Measurements from ENCODE around the gene IKZF5. TPM values are rescaled to one million over a fixed set of nuclear protein-coding genes. Genes with fewer than 3 reads are reported as not detected.

Gene IKZF5
- total RNA-seq, 2 experiments from 2014 or later, result 3.7 to 15.8 TPM

DNA sequence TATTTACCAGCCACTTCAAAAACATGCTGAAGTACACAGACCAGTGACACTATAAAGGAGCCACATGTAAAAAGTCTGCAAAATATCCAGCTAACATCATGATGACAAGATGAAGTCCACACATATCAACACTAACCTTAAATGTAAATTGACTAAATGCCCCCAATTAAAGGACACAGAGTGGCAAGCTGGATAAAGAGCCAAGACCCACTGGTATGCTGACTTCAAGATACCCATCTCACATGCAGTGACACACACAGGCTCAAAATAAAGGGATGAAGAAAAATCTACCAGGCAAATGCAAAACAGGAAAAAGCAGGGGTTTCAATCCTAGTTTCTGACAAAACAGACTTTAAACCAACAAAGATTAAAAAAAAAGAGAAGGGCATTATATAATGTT, 41.7 kb downstream of the IKZF5 start:
- Histone ChIP-seq H3K4me2 (ENCODE audit: low read length) (no peak overlapping the region), H3K79me2 (ENCODE audit: insufficient read depth, low read depth, low read length) (no peaks in the 10 kb centered on the region), H3K4me3 (ENCODE audit: low read depth, low read length, poor library complexity, severe bottlenecking) (no peak overlapping the region), H3K9me3 (ENCODE audit: low read length) (no peaks in the 10 kb centered on the region), H2AFZ (ENCODE audit: low read length) (no peak overlapping the region), H4K20me1 (ENCODE audit: insufficient read depth, low read length) (no peaks in the 10 kb centered on the region), H3K27ac (ENCODE audit: low read depth, low read length, poor library complexity, severe bottlenecking) (no peak overlapping the region), H3K9me2 (ENCODE audit: insufficient read depth, low read length) (no peaks in the 10 kb centered on the region), H3K36me3 (ENCODE audit: insufficient read depth, low read length) (no peaks in the 10 kb centered on the region), H3K4me1 (ENCODE audit: insufficient read depth, low read length, poor library complexity, severe bottlenecking) (no peaks in the 10 kb centered on the region)
- ChIA-PET CTCF (ENCODE audit: unreplicated experiment) (no interaction called here), POLR2A (no interaction called here)
- DNase-seq (ENCODE audit: low spot score), result no peak
- TF ChIP-seq, protein P1, sequence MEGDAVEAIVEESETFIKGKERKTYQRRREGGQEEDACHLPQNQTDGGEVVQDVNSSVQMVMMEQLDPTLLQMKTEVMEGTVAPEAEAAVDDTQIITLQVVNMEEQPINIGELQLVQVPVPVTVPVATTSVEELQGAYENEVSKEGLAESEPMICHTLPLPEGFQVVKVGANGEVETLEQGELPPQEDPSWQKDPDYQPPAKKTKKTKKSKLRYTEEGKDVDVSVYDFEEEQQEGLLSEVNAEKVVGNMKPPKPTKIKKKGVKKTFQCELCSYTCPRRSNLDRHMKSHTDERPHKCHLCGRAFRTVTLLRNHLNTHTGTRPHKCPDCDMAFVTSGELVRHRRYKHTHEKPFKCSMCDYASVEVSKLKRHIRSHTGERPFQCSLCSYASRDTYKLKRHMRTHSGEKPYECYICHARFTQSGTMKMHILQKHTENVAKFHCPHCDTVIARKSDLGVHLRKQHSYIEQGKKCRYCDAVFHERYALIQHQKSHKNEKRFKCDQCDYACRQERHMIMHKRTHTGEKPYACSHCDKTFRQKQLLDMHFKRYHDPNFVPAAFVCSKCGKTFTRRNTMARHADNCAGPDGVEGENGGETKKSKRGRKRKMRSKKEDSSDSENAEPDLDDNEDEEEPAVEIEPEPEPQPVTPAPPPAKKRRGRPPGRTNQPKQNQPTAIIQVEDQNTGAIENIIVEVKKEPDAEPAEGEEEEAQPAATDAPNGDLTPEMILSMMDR (conservative IDR thresholded peaks at IDR 0.05; ENCODE audit: low read length), result no peak
- no peak for TF ChIP-seq EZH2phosphoT487 (IDR thresholded peaks at IDR 0.05; ENCODE audit: borderline replicate concordance, low read depth, low read length)
- no TSS peak for BruUV-seq (replicated peaks)
- intact Hi-C loops (cut with micrococcal nuclease; ENCODE audit: unreplicated experiment), result no loop called here

DNA sequence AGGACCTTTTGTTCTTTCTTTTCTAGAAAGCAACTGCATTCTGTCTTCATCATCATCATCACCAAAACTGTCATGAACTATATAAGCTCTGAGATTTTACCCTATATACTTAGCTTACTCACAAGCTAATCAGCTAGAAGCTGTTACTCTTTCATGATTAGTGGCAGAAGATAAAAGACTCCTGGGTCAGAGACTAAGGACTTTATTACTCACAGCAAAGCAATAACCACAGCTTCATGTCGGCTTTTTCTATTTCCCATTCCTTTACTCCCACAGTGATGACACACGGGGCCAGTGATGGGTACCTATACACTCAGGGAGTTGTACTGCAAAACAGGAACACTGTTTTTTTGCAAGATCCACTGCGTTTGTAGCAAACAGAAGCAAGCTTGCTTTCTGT, 46.2 kb downstream of the IKZF5 start:
- H3K4me1 ChIP-seq (ENCODE audit: insufficient read depth, low read length, poor library complexity, severe bottlenecking), result no peaks in the 10 kb centered on the region
- CTCF ChIA-PET (ENCODE audit: unreplicated experiment), result no interaction called here
- no TSS peak for BruUV-seq (replicated peaks)

GRCh38 chr10:122957474-122957873, 51.1 kb downstream of the IKZF5 start:
- POLR2A ChIA-PET, result no interaction called here
- BruUV-seq (replicated peaks), result no TSS peak

More for the DNA sequence above, 46.2 kb downstream of the IKZF5 start:
- Histone ChIP-seq H3K9me3 (ENCODE audit: low read length) (no peaks in the 10 kb centered on the region), H3K9me2 (ENCODE audit: insufficient read depth, low read length) (peaks cover 3% of the 10 kb centered on the region; the same call in 1 of the 2 replicates), H3K79me2 (ENCODE audit: insufficient read depth, low read depth, low read length) (no peaks in the 10 kb centered on the region), H3K4me2 (ENCODE audit: low read length) (no peak overlapping the region), H3K27ac (ENCODE audit: low read depth, low read length, poor library complexity, severe bottlenecking) (no peak overlapping the region), H3K4me3 (ENCODE audit: low read depth, low read length, poor library complexity, severe bottlenecking) (no peak overlapping the region), H4K20me1 (ENCODE audit: insufficient read depth, low read length) (no peaks in the 10 kb centered on the region), H2AFZ (ENCODE audit: low read length) (no peak overlapping the region), H3K36me3 (ENCODE audit: insufficient read depth, low read length) (no peaks in the 10 kb centered on the region)
- POLR2A ChIA-PET, result interaction anchor here (0.5 to 0.7 kb wide), 2 partner anchors 10 to 64 kb away, joined by 3 read pairs; no protein-coding TSS in a partner anchor
- intact Hi-C loops (cut with micrococcal nuclease; ENCODE audit: unreplicated experiment), result no loop called here
- no peak for DNase-seq (ENCODE audit: low spot score)
- TF ChIP-seq EZH2phosphoT487 (IDR thresholded peaks at IDR 0.05; ENCODE audit: borderline replicate concordance, low read depth, low read length), result no peak
- TF ChIP-seq, protein P1 (conservative IDR thresholded peaks at IDR 0.05; ENCODE audit: low read length), result no peak

More at GRCh38 chr10:122957474-122957873, 51.1 kb downstream of the IKZF5 start:
- no peak overlapping the region for H3K4me3 ChIP-seq (ENCODE audit: low read depth, low read length, poor library complexity, severe bottlenecking)
- H3K36me3 ChIP-seq (ENCODE audit: insufficient read depth, low read length), result no peaks in the 10 kb centered on the region
- H3K79me2 ChIP-seq (ENCODE audit: insufficient read depth, low read depth, low read length), result no peaks in the 10 kb centered on the region
- no peaks in the 10 kb centered on the region for H3K9me3 ChIP-seq (ENCODE audit: low read length)
- no peak overlapping the region for H3K27ac ChIP-seq (ENCODE audit: low read depth, low read length, poor library complexity, severe bottlenecking)
- H3K4me1 ChIP-seq (ENCODE audit: insufficient read depth, low read length, poor library complexity, severe bottlenecking), result peaks cover 11% of the 10 kb centered on the region
- intact Hi-C loops (cut with micrococcal nuclease; ENCODE audit: unreplicated experiment), result no loop called here
- no peaks in the 10 kb centered on the region for H4K20me1 ChIP-seq (ENCODE audit: insufficient read depth, low read length)
- no peak overlapping the region for H2AFZ ChIP-seq (ENCODE audit: low read length)
- peaks cover 3% of the 10 kb centered on the region; the same call in 1 of the 2 replicates for H3K9me2 ChIP-seq (ENCODE audit: insufficient read depth, low read length)
- no peak overlapping the region for H3K4me2 ChIP-seq (ENCODE audit: low read length)
- DNase-seq (ENCODE audit: low spot score), result no peak
- CTCF ChIA-PET (ENCODE audit: unreplicated experiment), result interaction anchor here (1.2 kb wide), 1 partner anchor 24 kb away, joined by 3 read pairs; no protein-coding TSS in a partner anchor
- TF ChIP-seq, protein P1 (conservative IDR thresholded peaks at IDR 0.05; ENCODE audit: low read length), result no peak
- no peak for TF ChIP-seq EZH2phosphoT487 (IDR thresholded peaks at IDR 0.05; ENCODE audit: borderline replicate concordance, low read depth, low read length)

Data from OCI-LY7 (cell line).